Large intestine (tissue), 3 donors: Measurements from ENCODE around the gene KRTCAP2. TPM values are rescaled to one million over a fixed set of nuclear protein-coding genes. Genes with fewer than 3 reads are reported as not detected.
A peak's percentile ranks its signal among the peaks of the same experiment; 100 is the strongest.

Experiments
- DNase-seq, 2 donors: peaks; one replicate each; pipeline versions ENCODE4 v3.0.0 to v3.0.0-alpha.2; 2013
- H3K27ac ChIP-seq: one replicate; pipeline ENCODE4 v1.5.1; 2013; ENCODE audit warnings: low read length
- H3K27me3 ChIP-seq: 2 replicates; pipeline ENCODE4 v1.6.1; 2013; ENCODE audit warnings: low read length; ENCODE audit not compliant: control insufficient read depth, insufficient read depth
- H3K36me3 ChIP-seq: 2 replicates; pipeline ENCODE4 v1.6.1; 2013; ENCODE audit warnings: low read length; ENCODE audit not compliant: control insufficient read depth, insufficient read depth
- H3K4me1 ChIP-seq: one replicate; pipeline ENCODE4 v1.6.1; 2013; ENCODE audit warnings: low read length; ENCODE audit not compliant: control insufficient read depth, insufficient read depth
- H3K4me3 ChIP-seq: one replicate; pipeline ENCODE4 v1.5.1; 2013; ENCODE audit warnings: low read length
- H3K9me3 ChIP-seq: one replicate; pipeline ENCODE4 v1.6.1; 2013; ENCODE audit warnings: mild to moderate bottlenecking, low read depth, low read length, moderate library complexity; ENCODE audit not compliant: control insufficient read depth
- WGBS: methylation state at CpG from one replicate; pipeline ENCODE4 v1.1.5; 2013; ENCODE audit warnings: low lambda C conversion rate; ENCODE audit not compliant: insufficient coverage; 5-methylcytosine and 5-hydroxymethylcytosine counted together
- polyA plus RNA-seq: library from polyadenylated mRNA; unstranded; fragments of 120-200 nt; gene quantifications from one replicate; pipeline ENCODE4 v1.2.1, GENCODE V29; 2013

Gene KRTCAP2
- polyA plus RNA-seq, 1 donor = 142 TPM

GRCh38 chr1:155125511-155125945, 47.6 kb downstream of the KRTCAP2 start:
- Histone ChIP-seq H3K27ac (peak overlapping the region; percentile 95), H3K36me3 (no peaks in the 10 kb centered on the region), H3K4me3 (no peak overlapping the region), H3K4me1 (peaks cover 45% of the 10 kb centered on the region), H3K9me3 (no peaks in the 10 kb centered on the region), H3K27me3 (peaks cover 10% of the 10 kb centered on the region)
- no peak for DNase-seq
- no CpG with 5 or more reads among the region's 11 CpGs for WGBS

DNA sequence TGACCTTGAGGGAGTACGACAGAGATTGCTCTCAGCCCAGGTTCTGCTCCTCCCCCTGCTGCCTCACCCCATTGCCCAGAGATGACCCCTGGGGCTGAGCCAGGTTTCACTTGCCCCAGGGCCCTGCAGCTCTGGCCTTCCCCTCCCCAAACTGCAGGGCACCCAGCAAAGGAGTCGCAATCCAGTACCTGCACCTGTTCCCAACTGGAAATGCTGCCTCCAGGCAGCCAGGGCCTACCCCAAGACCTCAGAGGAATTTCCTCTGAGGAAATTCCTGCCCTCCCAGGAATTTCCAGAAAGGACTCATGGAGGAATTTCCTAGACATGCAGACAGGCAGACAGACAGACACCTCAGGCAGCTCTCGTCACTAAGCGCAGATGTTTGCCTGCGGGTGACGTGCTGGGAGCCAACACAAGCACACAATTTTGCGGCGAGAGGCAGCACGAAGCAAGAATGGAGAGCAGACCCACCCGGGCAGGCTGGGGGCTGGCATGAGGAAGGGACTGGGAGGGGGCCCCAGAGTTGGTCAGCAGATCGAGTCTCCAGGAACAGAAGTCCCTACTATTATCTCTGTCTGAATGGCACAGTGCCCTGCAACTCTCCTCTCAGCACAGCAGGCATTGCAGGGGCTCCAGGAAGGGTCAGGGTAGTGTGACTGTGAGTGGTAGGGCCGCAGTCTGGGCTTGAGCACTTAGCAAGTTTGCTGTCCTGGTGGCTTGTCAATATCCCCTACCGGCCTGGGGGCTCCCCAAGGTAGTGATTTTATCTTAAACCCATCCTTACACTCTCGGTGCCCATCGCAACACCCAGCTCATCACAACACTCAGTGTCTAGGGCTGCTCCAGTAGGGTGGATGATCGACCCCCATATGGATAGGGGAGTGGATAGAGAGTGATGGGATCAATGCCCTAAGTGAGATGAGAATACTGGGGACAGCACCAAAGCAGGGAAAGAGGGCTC, 48.3 kb downstream of the KRTCAP2 start:
- no CpG with 5 or more reads among the region's 16 CpGs for WGBS
- peaks cover 49% of the 10 kb centered on the region for H3K4me1 ChIP-seq
- H3K27ac ChIP-seq = peak overlapping the region; percentile 95
- peak in 1 of 2 donors; percentile 44 for DNase-seq
- no peaks in the 10 kb centered on the region for H3K36me3 ChIP-seq
- H3K4me3 ChIP-seq = no peak overlapping the region
- H3K27me3 ChIP-seq = peaks cover 10% of the 10 kb centered on the region
- no peaks in the 10 kb centered on the region for H3K9me3 ChIP-seq

DNA sequence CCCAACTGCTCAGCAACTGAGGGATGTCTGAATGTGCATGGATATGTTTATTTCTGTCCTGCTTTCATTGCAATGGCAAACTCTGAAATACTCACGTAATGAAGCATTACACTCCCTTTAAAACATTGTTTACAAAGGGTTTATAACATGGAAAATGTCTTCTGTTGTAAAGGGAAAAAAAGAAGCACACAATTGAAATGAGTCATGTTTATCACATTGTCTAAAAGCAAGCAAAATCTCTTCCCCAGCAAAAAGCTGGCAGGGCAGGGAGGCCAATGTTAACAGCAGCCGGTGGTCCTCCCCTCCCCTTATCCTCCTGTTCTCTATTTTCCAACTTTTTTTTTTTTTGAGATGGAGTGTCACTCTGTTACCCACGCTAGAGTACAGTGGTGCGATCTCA, 49.3 kb downstream of the KRTCAP2 start:
- peak in 1 of 2 donors; percentile 38 for DNase-seq
- peaks cover 49% of the 10 kb centered on the region for H3K4me1 ChIP-seq
- WGBS = 37% methylated on average over 2 of the region's 4 CpGs

GRCh38 chr1:155122308-155122707, 50.8 kb downstream of the KRTCAP2 start:
- no peak for DNase-seq
- H3K27me3 ChIP-seq = peaks cover 10% of the 10 kb centered on the region
- H3K27ac ChIP-seq = no peak overlapping the region
- peaks cover 48% of the 10 kb centered on the region for H3K4me1 ChIP-seq
- 100% methylated on average over 1 of the region's 2 CpGs for WGBS
- no peaks in the 10 kb centered on the region for H3K36me3 ChIP-seq
- no peaks in the 10 kb centered on the region for H3K9me3 ChIP-seq
- no peak overlapping the region for H3K4me3 ChIP-seq

More for the DNA sequence above, 49.3 kb downstream of the KRTCAP2 start:
- no peak overlapping the region for H3K27ac ChIP-seq
- no peaks in the 10 kb centered on the region for H3K9me3 ChIP-seq
- H3K4me3 ChIP-seq = no peak overlapping the region
- H3K27me3 ChIP-seq = peaks cover 10% of the 10 kb centered on the region
- H3K36me3 ChIP-seq = no peaks in the 10 kb centered on the region

GRCh38 chr1:155121249-155121648, 51.9 kb downstream of the KRTCAP2 start:
- H3K36me3 ChIP-seq = no peaks in the 10 kb centered on the region
- DNase-seq = peak in 1 of 2 donors; percentile 9
- peaks cover 5% of the 10 kb centered on the region for H3K27me3 ChIP-seq
- H3K27ac ChIP-seq = no peak overlapping the region
- WGBS = no CpG with 5 or more reads among the region's 2 CpGs
- peaks cover 39% of the 10 kb centered on the region for H3K4me1 ChIP-seq
- no peak overlapping the region for H3K4me3 ChIP-seq
- no peaks in the 10 kb centered on the region for H3K9me3 ChIP-seq

GRCh38 chr1:155120253-155120652, 52.9 kb downstream of the KRTCAP2 start:
- H3K4me3 ChIP-seq = no peak overlapping the region
- no peaks in the 10 kb centered on the region for H3K36me3 ChIP-seq
- peaks cover 29% of the 10 kb centered on the region for H3K4me1 ChIP-seq
- no peaks in the 10 kb centered on the region for H3K9me3 ChIP-seq
- H3K27me3 ChIP-seq = no peaks in the 10 kb centered on the region
- DNase-seq = peak in 1 of 2 donors; percentile 44
- WGBS = no CpG with 5 or more reads among the region's 6 CpGs
- peak overlapping the region; percentile 28 for H3K27ac ChIP-seq

Other genes with a start within 250 kb of the KRTCAP2 start
- gene PMVK, start 236.6 kb downstream of the KRTCAP2 start, polyA plus RNA-seq = 40.4 TPM
- 78.8 TPM for gene PBXIP1, start 217.2 kb downstream of the KRTCAP2 start, polyA plus RNA-seq
- 32.0 TPM for gene PYGO2, start 211.5 kb downstream of the KRTCAP2 start, polyA plus RNA-seq
- gene SHC1, start 202.6 kb downstream of the KRTCAP2 start, polyA plus RNA-seq = 76.4 TPM
- gene CKS1B, start 198.6 kb downstream of the KRTCAP2 start, polyA plus RNA-seq = 65.6 TPM
- gene FLAD1, start 190.0 kb downstream of the KRTCAP2 start, polyA plus RNA-seq = 28.0 TPM
- gene LENEP, start 179.7 kb downstream of the KRTCAP2 start, polyA plus RNA-seq = 0.33 TPM
- gene ZBTB7B, start 170.5 kb downstream of the KRTCAP2 start, polyA plus RNA-seq = 45.1 TPM
- gene DCST2, start 139.5 kb downstream of the KRTCAP2 start, polyA plus RNA-seq = 4.1 TPM
- 0.88 TPM for gene DCST1, start 139.5 kb downstream of the KRTCAP2 start, polyA plus RNA-seq
- 38.6 TPM for gene ADAM15, start 122.0 kb downstream of the KRTCAP2 start, polyA plus RNA-seq
- 36.0 TPM for gene EFNA4, start 109.6 kb downstream of the KRTCAP2 start, polyA plus RNA-seq
- gene EFNA3, start 94.5 kb downstream of the KRTCAP2 start, polyA plus RNA-seq = 9.6 TPM
- gene EFNA1, start 45.4 kb downstream of the KRTCAP2 start, polyA plus RNA-seq = 96.1 TPM
- 57.4 TPM for gene SLC50A1, start 37.5 kb downstream of the KRTCAP2 start, polyA plus RNA-seq
- 59.1 TPM for gene DPM3, start 32.8 kb downstream of the KRTCAP2 start, polyA plus RNA-seq
- 2.9 TPM for gene TRIM46, start 545 bp upstream of the KRTCAP2 start, polyA plus RNA-seq
- 40.9 TPM for gene THBS3, start 34.6 kb upstream of the KRTCAP2 start, polyA plus RNA-seq
- 38.6 TPM for gene MTX1, start 35.4 kb upstream of the KRTCAP2 start, polyA plus RNA-seq
- 19.4 TPM for gene ENTREP3, start 82.2 kb upstream of the KRTCAP2 start, polyA plus RNA-seq
- gene SCAMP3, start 89.1 kb upstream of the KRTCAP2 start, polyA plus RNA-seq = 55.5 TPM
- 68.7 TPM for gene CLK2, start 100.2 kb upstream of the KRTCAP2 start, polyA plus RNA-seq
- gene HCN3, start 104.2 kb upstream of the KRTCAP2 start, polyA plus RNA-seq = 18.3 TPM
- 55.6 TPM for gene PKLR, start 128.1 kb upstream of the KRTCAP2 start, polyA plus RNA-seq
- gene FDPS, start 135.6 kb upstream of the KRTCAP2 start, polyA plus RNA-seq = 170 TPM
- 43.7 TPM for gene RUSC1, start 147.6 kb upstream of the KRTCAP2 start, polyA plus RNA-seq